Endometrial microvascular endothelial cells (primary cell): ENCODE data around the gene COPG2. TPM values are rescaled to one million over a fixed set of nuclear protein-coding genes. Genes with fewer than 3 reads are reported as not detected.

Experiments
- total RNA-seq: library from RNA; depleted of rRNA; stranded (reverse); fragments of >200 nt; gene quantifications from one replicate; pipeline ENCODE4 v1.2.3, GENCODE V29; 2015; ENCODE audit errors: inconsistent ontology term

Gene COPG2
- total RNA-seq, 1 donor from 2014 or later: 13.8 TPM

Other genes with a start within 250 kb of the COPG2 start
- gene CEP41, start 227.7 kb downstream of the COPG2 start, total RNA-seq: 13.7 TPM
- 8.7 TPM for gene MEST, start 176.7 kb downstream of the COPG2 start, total RNA-seq
- not detected for gene TSGA13, start 17.8 kb upstream of the COPG2 start, total RNA-seq
- gene KLF14, start 65.5 kb upstream of the COPG2 start, total RNA-seq: not detected